ENCODE data around the gene RFX2.

- TF ChIP-seq, protein P1, sequence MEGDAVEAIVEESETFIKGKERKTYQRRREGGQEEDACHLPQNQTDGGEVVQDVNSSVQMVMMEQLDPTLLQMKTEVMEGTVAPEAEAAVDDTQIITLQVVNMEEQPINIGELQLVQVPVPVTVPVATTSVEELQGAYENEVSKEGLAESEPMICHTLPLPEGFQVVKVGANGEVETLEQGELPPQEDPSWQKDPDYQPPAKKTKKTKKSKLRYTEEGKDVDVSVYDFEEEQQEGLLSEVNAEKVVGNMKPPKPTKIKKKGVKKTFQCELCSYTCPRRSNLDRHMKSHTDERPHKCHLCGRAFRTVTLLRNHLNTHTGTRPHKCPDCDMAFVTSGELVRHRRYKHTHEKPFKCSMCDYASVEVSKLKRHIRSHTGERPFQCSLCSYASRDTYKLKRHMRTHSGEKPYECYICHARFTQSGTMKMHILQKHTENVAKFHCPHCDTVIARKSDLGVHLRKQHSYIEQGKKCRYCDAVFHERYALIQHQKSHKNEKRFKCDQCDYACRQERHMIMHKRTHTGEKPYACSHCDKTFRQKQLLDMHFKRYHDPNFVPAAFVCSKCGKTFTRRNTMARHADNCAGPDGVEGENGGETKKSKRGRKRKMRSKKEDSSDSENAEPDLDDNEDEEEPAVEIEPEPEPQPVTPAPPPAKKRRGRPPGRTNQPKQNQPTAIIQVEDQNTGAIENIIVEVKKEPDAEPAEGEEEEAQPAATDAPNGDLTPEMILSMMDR (IDR thresholded peaks at IDR 0.05): no peak
- peak; percentile 75 for TF ChIP-seq POLR2A (IDR thresholded peaks at IDR 0.05)
Observed at GRCh38 chr19:5977785-5978605, 132.3 kb downstream of the RFX2 start, which contains the start of gene RANBP3.

Measured in right lobe of liver (tissue), 4 donors.